Articular chondrocyte of knee joint (primary cell): ENCODE measurements around the gene CCT8. TPM values are rescaled to one million over a fixed set of nuclear protein-coding genes. Genes with fewer than 3 reads are reported as not detected.

Experiments
- total RNA-seq: library from RNA; depleted of rRNA; stranded (reverse); fragments of >200 nt; gene quantifications from 2 replicates; pipeline ENCODE4 v1.2.3, GENCODE V29; 2012

Gene CCT8
- total RNA-seq = 140 and 159 TPM in 2 replicates

DNA sequence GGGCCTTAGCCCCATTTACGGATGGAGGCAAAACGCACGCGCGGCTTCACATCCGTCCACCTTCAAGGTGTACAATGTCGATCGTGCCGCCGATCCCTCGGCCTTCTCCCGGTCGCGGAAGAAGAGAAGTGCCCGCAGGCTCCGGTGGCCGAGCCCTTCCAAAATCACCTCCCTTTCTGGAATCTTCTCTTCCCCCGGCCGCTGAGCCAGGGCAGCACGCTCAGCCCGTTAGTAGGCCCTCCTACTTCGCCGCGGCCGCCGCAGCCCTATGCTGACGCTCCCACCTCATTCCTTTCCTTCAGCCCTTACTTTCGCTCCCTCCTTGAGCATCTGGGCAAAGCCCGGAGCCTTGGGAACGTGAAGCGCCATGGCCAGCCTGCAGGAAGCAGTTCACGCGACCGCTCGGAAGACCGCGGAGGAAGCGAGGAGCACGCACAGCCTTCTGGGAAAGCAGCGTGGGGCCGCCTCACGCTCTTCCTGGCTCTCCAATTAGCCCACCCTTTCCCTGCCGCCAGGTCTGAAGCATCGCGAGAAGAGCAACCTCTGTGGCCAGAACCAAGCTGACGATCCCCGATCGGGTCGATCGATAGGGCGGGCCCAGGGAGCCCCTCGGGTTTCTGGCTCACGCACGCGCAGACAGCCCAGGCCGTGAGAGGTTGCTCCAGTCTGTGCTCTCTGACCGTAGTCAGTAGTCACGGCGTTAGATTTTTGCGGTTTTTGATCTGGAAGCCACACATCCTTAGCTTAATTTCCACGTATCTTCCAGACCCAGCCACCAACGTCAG, at the start of gene CCT8:
TSS of gene CCT8 (minus strand) at position 427 of the 785 bp plus-strand sequence. CDS start at position 369, 58 bp downstream.

GRCh38 chr21:29024474-29025327, 48.7 kb downstream of the CCT8 start, which contains the start of gene USP16:
Gene USP16, plus strand, starts transcription at chr21:29024668. Its CDS starts 3,246 bp downstream, at chr21:29027914.

Other genes with a start within 250 kb of the CCT8 start
- 33.8 and 35.3 TPM in 2 replicates for gene LTN1, start 80.8 kb downstream of the CCT8 start, total RNA-seq
- gene RWDD2B, start 54.3 kb downstream of the CCT8 start, total RNA-seq = 29.5 and 29.9 TPM in 2 replicates
- 53.2 and 54.2 TPM in 2 replicates for gene USP16, start 49.0 kb downstream of the CCT8 start, total RNA-seq
- gene MAP3K7CL, start 57.0 kb upstream of the CCT8 start, total RNA-seq = 3.6 and 3.7 TPM in 2 replicates
- gene BACH1, start 225.3 kb upstream of the CCT8 start, total RNA-seq = 55.1 and 71.2 TPM in 2 replicates